HG03460 (cell line): ENCODE results near the gene CA14.
"Not testable (repeated sequence)": the region's sequence is repeated elsewhere in the genome, so short reads cannot be mapped to it uniquely, and the experiment has no call there.

Source experiments
- ATAC-seq: cut with Tn5 transposase; IDR thresholded peaks from one replicate; pipeline ENCODE4 v1.9.1; 2021; ENCODE audit not compliant: unreplicated experiment

Gene CA14

DNA sequence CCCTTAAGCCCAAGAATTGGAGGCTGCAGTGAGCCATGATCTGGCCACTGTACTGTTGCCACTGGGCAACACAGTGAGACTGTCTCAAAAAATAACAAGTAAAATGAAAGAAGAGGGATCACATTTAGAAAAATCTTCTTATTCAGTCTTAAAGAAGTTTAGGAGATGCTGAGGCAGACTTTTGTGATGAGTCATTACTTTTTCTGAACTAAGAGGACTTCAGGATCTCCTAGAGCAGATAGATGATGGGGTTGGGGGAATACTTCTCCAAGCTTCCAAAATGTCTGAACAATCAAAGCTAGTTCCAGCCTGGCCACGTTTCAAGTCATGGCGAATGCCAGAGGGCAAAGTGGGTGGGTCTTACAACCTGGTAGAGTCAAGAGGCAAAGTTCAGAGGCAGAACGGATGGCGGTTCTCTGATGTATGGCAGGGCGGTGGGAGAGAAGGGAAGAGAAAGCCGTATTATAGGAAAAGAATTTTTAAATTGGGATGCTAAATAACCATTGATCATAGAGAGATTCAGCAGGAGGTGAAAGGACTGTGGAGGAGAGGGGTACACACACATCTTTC lies 22.6 kb downstream of the CA14 start:
- no peak for ATAC-seq

DNA sequence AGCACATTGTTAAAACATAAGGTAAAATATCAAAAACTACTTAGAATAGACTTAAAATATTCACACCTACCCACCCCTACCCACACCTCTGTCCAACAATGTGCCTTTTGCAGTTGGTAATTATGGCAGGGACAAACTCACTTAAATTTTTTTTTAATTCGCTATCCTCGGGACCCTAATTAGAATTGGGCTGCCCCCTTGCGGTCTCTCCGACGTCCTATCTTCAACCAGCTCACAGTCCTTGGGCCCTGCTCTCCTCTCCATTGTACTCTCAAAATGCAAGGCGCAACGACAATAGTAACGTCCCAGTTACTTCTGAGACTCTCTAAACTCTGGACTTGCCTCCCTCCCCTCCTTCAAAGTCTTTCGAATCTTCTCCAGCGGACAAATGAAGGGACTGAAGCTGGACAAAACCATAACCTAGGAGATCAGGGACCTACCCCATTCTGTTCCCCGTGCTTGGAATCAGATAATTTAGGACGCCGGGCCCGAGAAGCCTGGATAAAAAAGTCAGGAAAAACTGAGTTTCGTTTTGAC lies 23.7 kb downstream of the CA14 start:
- no peak for ATAC-seq

DNA sequence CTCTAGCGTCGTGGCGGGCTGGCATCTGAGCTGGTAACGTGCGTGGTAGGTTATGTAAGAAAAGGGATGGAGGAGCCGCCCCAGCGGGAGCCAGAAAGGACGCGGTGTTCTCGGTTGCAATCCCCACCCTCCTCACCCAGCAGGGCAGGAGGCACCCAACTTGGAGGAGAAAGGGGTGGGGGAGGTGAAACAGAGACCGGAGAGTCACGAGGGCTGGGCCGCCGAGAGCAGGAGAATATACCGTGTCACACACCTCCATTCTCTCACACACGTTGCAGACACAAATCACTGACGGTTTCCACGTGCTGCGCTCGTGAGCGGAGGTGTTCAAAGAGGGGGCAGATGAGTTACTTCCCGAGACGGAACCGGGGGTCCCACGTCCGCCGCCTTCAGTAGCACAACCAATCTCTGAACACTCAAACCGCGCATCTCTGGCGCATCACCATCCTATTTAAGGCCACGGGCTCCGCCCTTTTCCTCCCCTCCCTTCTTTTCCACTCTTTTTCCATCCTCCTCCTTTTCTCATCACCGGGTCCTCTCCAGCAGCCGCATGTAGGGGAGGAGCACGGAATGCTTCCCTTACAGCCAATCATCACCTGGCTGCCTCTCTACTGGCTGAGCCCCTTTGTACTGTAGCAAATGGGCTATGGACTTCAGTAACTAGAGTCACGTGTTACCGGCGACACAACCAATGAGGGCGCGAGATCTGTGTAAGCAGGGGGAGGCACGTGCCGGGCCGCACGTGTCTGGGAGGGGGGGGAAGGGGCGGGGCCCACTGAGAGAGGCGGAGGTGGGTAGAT lies 24.4 kb downstream of the CA14 start, which contains the start of gene CIART:
CIART (plus strand) TSS at position 797 of the 800 bp plus-strand sequence. CDS start 714 bp downstream, outside the sequence.
- peak; percentile 77 for ATAC-seq

DNA sequence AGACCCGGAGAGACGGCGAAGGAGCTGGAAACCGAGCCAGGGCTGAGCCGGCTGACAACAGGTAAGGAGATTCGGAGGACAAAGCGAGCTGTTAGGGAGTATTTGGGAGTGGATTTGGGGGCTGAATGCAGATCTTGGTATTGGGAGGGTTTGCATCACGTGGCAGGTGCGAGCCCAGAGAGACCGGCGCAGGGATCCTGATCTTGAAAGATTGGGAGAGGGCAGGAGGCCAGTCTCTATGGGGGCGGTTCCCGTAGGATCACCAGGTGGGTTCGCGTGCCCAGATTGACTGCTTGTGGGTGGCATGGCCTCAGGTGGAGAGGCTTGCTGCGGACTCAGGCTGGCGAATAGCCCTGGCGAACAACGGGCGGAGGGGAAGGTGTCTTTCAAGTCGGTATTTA lies 25.0 kb downstream of the CA14 start:
- peak; percentile 5 for ATAC-seq

DNA sequence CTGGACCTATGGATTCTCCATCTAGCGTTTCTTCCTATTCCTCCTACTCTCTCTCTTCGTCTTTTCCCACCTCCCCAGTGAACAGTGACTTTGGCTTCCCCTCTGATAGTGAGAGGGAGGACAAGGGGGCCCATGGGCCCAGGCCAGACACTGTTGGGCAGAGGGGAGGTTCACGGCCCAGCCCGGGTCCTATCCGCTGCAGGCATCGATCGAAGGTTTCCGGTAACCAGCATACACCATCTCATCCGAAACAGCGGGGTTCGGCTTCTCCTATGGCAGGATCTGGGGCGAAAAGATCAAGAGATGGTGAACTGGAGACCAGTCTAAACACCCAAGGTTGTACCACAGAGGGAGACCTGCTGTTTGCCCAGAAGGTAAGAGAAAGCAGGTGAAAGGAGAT lies 25.7 kb downstream of the CA14 start:
- no peak for ATAC-seq

DNA sequence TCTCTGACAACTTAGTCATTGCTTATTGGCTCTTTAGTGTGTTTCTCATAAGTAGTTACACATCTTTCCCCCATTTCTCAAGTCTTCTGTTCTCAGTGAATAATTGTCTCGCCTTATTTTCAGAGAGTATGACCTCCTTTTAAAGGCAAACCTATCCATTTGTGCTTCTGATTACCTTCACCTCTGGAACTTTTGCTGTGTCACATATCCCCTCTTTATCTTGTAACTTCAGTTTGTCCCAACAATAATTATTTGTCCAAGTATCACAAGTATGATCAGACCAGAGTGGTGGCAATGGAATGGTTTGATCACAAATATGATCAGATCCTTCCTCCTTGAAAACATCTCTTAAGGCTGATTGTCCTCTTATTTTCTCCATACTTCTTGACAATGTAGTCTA lies 30.8 kb downstream of the CA14 start:
- no peak for ATAC-seq

DNA sequence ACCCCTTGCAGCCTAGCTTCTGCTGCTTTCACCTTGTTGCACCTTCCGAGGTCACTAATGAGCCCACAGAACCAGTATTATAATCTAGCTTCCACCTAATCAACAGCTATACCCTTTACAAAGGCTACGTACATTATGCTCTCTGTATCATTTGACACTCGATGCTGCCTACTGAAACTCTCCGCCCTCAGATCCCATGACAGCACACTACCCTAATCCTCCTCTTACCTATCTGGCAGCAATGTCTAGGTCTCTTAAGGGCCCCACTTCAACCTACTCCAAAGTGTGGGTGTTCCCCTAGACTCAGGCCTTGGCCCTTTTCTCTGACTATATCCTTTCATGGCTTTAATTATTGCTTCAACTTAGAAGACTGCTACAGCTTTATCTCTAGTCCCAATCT lies 31.2 kb downstream of the CA14 start:
- no peak for ATAC-seq

DNA sequence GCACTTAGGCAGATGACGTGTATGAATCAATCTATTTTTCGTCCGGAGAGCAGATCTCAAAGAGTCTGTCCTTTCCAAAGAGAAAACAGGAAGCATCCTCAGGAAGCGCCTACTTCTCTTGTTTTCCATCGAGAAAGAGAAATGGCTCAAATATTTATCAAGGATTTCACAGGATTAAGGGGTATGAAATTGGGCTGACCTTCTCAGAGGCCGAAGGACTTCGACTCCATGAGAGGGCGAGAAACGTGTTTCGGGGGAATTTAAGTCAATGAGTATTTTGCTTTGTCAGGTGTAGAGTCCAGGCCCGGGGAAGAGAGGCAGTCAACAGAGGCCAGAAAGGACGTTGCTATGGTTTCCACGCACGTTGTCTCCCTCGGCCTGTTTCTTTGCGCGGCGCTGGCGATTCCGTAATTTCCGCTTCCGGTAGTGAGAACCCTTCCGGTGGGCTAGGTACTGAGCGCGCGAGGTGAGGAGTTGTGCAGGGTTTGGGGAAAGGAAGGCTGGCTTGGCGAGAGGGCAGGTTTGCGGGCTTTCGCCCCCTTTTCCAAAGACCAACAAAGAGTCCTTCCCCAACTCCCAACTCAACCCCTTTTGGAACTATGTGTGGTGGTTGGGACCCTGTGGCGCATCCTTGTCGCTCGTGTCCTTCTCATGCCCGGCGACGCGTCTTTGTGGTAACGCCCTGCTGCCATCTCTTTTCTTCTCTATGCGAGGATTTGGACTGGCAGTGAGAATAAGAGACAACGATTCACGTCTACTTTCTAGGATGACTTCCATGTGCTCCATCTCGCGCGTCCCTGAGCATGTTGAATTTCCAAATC lies 36.1 kb downstream of the CA14 start, which contains the start of gene MRPS21:
MRPS21 (plus strand) TSS at position 429 of the 821 bp plus-strand sequence. CDS start 506 bp downstream, outside the sequence.
- ATAC-seq, result peak; percentile 98

DNA sequence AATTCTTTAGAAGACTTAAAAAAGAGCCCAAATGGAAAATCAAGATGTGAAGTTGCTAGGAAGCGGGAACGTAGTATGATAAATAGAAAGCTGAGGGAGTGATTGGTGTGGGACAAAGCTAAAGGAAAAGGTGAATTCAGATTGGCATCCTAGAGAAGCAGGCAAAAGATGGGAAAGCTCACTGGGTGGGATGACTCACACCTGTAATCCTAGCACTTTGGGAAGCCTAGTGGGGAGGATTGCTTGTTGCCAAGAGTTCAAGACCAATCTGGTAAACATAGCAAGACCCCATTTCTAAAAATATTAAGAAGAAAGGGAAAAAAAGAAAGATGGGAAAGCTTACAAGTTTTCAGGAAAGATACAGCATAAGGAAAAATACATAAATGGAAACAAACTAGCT lies 37.9 kb downstream of the CA14 start:
- no peak for ATAC-seq

DNA sequence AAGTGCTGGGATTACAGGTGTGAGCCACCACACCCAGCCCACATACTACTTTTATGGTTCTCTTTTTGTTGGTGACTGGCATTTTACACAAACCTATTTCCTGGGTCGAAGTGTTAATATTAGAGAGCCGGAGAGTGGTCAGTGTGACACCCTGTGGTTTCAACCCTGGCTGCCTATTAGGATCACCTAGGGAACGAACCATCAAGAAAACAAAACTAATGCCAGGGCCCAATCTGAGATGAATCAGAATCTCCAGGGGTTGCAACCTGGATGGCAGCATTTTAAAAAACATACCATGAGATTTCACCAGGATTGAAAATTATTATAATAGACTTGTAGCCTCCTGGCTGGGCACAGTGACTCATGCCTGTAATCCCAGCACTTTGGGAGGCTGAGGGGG lies 42.1 kb downstream of the CA14 start:
- ATAC-seq, result no peak

DNA sequence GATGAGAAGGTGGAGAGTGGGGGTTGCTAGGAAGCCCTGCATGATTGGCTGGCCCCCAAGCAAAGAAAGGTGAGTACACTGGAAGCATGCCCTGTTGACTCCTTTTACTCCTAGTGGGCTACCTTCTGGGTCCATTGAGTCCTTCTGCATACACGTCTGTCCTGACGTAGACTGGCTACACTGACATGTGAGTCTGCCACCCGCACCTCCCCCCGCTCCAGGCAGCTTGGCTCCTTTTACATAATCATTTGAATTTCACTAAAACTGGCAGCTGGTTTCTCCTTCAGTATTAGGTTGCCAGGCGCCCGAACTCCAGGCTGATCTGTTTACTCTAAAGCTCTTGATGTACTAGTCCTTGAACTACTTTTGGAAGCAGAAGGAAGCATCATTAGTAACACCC lies 44.8 kb downstream of the CA14 start:
- no peak for ATAC-seq

DNA sequence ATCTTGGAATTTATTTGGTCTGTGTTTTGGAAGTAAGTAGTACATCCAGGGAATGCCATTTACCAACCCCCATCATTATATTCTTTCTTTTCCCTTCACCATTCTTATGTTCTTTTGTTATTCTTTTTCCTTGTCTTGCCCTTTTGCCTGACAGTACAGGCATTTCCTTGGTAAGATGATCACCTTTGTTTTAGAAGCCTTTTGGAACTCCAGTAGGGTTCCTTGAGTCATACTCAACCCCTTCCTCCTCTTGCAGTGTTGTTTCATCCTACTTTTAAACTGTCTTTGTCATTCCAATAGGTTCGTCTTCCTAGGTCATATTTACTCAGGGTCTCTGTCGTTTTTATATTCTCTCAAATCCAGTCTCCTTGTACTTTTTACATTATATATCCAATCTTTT lies 45.3 kb downstream of the CA14 start:
- ATAC-seq, result no peak

DNA sequence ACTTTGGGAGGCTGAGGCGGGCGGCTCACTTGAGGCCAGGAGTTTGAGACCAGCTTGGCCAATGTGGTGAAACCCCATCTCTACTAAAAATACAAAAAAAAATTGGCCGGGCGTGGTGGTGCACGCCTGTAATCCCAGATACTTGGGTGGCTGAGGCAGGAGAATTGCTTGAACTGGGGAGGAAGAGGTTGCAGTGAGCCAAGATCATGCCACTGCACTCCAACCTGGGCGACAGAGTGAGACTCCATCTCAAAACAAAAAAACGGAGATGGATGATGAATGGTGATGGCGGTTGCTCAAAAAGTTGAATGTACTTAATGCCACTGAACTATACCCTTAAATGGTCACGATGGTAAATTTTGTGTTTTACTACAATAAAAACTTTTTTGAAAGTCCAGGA lies 51.0 kb downstream of the CA14 start:
- not testable (repeated sequence) for ATAC-seq

DNA sequence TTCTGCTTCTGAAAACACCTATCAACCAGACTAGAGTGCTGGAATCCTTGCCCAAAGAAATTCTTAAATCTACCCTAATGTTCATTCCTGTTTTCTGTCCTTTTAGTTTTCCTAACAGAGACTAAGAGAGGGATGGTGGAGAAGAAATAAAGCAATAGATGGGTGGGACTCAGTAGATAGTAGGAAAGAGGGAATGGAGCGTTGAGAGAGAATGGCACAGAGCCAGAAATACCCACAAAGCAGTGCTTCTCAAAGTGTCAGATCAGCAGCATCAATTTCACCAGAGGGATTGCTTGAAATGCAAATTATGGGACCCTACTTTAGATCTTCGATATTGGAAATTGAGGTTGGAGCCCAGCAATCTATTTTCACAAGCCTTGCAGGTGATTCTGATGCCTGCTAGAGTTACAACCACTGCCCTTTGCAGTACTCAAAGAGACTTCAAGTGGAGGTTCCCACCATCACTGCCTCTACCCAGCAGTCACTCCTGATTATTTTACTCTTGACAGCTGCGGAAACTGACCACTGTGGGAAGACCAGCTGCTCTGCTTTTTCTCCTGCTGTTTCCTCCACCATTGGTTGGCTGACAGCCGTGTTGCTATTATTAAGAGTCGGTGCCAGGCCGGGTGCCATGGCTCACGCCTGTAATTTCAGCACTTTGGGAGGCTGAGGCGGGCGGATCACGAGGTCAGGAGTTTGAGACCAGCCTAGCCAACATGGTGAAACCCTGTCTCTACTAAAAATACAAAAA lies 52.4 kb downstream of the CA14 start:
- no peak for ATAC-seq

DNA sequence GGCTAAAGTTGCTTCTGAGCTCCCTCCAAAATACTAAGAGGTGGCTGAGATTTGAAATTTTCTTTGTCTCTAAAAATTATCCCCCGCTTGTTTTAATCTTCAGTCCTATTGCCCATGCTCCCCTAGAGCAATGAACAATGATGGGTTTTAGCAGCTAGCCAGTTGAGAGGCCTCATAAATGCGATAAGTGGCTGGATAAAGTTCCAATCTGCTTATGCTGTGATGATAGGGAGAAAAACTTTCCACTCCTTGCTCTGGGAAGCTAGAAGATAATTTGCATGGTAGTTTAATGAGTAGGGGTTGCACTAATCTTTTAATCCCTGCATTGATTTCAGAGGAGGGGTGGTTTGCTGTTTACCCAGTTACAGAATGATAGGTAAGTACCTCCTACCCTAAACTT lies 54.2 kb downstream of the CA14 start:
- no peak for ATAC-seq
